Chondrocyte (in vitro differentiated cells): ENCODE measurements around the gene DEAF1. TPM values are rescaled to one million over a fixed set of nuclear protein-coding genes. Genes with fewer than 3 reads are reported as not detected.
A peak's percentile ranks its signal among the peaks of the same experiment; 100 is the strongest.

Source experiments
- DNase-seq: peaks from one replicate; pipeline ENCODE4 v3.0.0; 2021; ENCODE audit warnings: mixed read lengths, low spot score
- H3K27ac Mint-ChIP-seq: one replicate; pipeline ENCODE4 v1.8.0; 2021; ENCODE audit warnings: mild to moderate bottlenecking, moderate library complexity, mixed read lengths; ENCODE audit not compliant: unreplicated experiment
- H3K27me3 Mint-ChIP-seq: 2 replicates; pipeline ENCODE4 v1.8.0; 2021; ENCODE audit warnings: low read depth, mixed read lengths
- H3K36me3 Mint-ChIP-seq: 2 replicates; pipeline ENCODE4 v1.8.0; 2021; ENCODE audit warnings: low read depth, mixed read lengths
- H3K4me1 Mint-ChIP-seq: 2 replicates; pipeline ENCODE4 v1.8.0; 2021; ENCODE audit warnings: low read depth, mild to moderate bottlenecking, mixed read lengths
- H3K4me3 Mint-ChIP-seq: one replicate; pipeline ENCODE4 v1.8.0; 2021; ENCODE audit warnings: mild to moderate bottlenecking, moderate library complexity, mixed read lengths; ENCODE audit not compliant: unreplicated experiment
- H3K9me3 Mint-ChIP-seq: 2 replicates; pipeline ENCODE4 v1.8.0; 2021; ENCODE audit warnings: low read depth, mixed read lengths
- CTCF ChIP-seq: fragments of 200-600 bp; sonication (generic); IDR thresholded peaks from 2 replicates; pipeline ENCODE4 v1.5.0; 2021; ENCODE audit warnings: antibody characterized with exemption, mild to moderate bottlenecking, moderate library complexity
- total RNA-seq: library from RNA; stranded (reverse); gene quantifications from 3 replicates; pipeline ENCODE4 v1.2.1, GENCODE V29; 2021

DEAF1 gene
- total RNA-seq, 1 donor from 2014 or later = 67.6 TPM

GRCh38 chr11:665062-665703 lies 29.8 kb downstream of the DEAF1 start:
- peaks cover 13% of the 10 kb centered on the region for H3K36me3 Mint-ChIP-seq
- TF ChIP-seq CTCF = no peak
- H3K27ac Mint-ChIP-seq = no peak overlapping the region
- no peak overlapping the region for H3K4me3 Mint-ChIP-seq
- H3K4me1 Mint-ChIP-seq = peaks cover 11% of the 10 kb centered on the region
- no peaks in the 10 kb centered on the region for H3K9me3 Mint-ChIP-seq
- H3K27me3 Mint-ChIP-seq = no peaks in the 10 kb centered on the region
- no peak for DNase-seq

GRCh38 chr11:662689-663274 lies 32.2 kb downstream of the DEAF1 start:
- no peak for DNase-seq
- H3K27ac Mint-ChIP-seq = no peak overlapping the region
- no peaks in the 10 kb centered on the region for H3K9me3 Mint-ChIP-seq
- H3K36me3 Mint-ChIP-seq = peaks cover 9% of the 10 kb centered on the region
- no peaks in the 10 kb centered on the region for H3K27me3 Mint-ChIP-seq
- H3K4me1 Mint-ChIP-seq = peaks cover 11% of the 10 kb centered on the region
- TF ChIP-seq CTCF = peak; percentile 90
- H3K4me3 Mint-ChIP-seq = no peak overlapping the region

- H3K9me3 Mint-ChIP-seq = no peaks in the 10 kb centered on the region
- H3K27me3 Mint-ChIP-seq = no peaks in the 10 kb centered on the region
- no peak overlapping the region for H3K4me3 Mint-ChIP-seq
- no peak for DNase-seq
- peaks cover 7% of the 10 kb centered on the region for H3K4me1 Mint-ChIP-seq
- H3K36me3 Mint-ChIP-seq = peaks cover 9% of the 10 kb centered on the region
- no peak overlapping the region for H3K27ac Mint-ChIP-seq
- no peak for TF ChIP-seq CTCF
Measured at GRCh38 chr11:660681-661444, 34.2 kb downstream of the DEAF1 start.

GRCh38 chr11:660281-660680 lies 34.7 kb downstream of the DEAF1 start:
- Mint-ChIP-seq H3K27ac (no peak overlapping the region), H3K36me3 (peaks cover 7% of the 10 kb centered on the region), H3K9me3 (no peaks in the 10 kb centered on the region), H3K27me3 (no peaks in the 10 kb centered on the region), H3K4me1 (peaks cover 1% of the 10 kb centered on the region), H3K4me3 (no peak overlapping the region)
- no peak for DNase-seq
- no peak for TF ChIP-seq CTCF

- Mint-ChIP-seq H3K9me3 (no peaks in the 10 kb centered on the region), H3K36me3 (peaks cover 7% of the 10 kb centered on the region), H3K27ac (no peak overlapping the region), H3K27me3 (no peaks in the 10 kb centered on the region), H3K4me3 (no peak overlapping the region), H3K4me1 (no peaks in the 10 kb centered on the region)
- no peak for TF ChIP-seq CTCF
- DNase-seq = no peak
Measured at GRCh38 chr11:659532-660085, 35.4 kb downstream of the DEAF1 start.
